ENCODE results near the gene HPS5.

DNA sequence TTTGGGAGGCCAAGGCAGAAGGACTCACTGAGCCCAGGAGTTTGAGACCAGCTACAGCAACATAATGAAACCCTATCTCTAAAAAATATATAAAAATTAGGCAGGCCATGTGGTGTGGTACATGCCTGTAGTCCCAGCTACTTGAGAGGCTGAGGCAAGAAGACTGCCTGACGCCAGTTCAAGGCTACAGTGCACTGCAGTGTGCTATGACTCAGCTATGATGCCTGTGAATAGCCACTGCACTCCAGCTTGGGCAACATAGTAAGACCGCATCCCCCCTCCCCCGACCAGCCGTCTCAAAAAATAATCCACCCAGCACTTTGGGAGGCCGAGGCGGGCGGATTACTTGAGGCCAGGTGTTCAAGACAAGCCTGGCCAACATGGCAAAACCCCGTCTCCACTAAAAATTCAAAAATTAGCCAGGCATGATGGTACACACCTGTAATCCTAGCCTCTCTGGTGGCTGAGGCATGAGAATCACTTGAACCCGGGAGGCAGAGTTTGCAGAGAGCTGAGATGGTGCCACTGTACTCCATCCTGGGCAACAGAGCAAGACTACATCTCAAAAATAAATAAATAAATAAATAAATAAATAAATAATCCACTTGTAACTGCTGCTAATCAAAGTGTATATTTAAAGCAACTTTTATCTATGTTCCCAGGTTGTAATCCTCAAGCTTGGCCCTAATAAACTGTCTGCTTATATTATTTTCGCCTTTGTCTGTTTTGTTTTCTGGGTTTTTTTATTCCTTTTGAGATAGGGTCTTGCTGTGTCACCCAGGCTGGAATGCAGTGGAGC, 7.8 kb downstream of the HPS5 start:
- TF ChIP-seq GATA3 (IDR thresholded peaks at IDR 0.05; ENCODE audit: low read depth, low read length) (no peak), GATA2 (IDR thresholded peaks at IDR 0.05; ENCODE audit: low read depth, low read length) (no peak)
